Activated CD8-positive, alpha-beta memory T cell treated with anti-CD3 and anti-CD28 coated beads for 48 hours (primary cell): ENCODE measurements around the gene PHKA2.
A peak's percentile ranks its signal among the peaks of the same experiment; 100 is the strongest.
"Not testable (repeated sequence)": the region's sequence is repeated elsewhere in the genome, so short reads cannot be mapped to it uniquely, and the experiment has no call there.

ENCODE experiments used
- DNase-seq, 3 experiments: peaks; one replicate each; pipeline ENCODE4 v3.0.0-alpha.2; 2020; ENCODE audit warnings: low read depth in 2 of 3, low spot score in 2 of 3

PHKA2 gene, protein sequence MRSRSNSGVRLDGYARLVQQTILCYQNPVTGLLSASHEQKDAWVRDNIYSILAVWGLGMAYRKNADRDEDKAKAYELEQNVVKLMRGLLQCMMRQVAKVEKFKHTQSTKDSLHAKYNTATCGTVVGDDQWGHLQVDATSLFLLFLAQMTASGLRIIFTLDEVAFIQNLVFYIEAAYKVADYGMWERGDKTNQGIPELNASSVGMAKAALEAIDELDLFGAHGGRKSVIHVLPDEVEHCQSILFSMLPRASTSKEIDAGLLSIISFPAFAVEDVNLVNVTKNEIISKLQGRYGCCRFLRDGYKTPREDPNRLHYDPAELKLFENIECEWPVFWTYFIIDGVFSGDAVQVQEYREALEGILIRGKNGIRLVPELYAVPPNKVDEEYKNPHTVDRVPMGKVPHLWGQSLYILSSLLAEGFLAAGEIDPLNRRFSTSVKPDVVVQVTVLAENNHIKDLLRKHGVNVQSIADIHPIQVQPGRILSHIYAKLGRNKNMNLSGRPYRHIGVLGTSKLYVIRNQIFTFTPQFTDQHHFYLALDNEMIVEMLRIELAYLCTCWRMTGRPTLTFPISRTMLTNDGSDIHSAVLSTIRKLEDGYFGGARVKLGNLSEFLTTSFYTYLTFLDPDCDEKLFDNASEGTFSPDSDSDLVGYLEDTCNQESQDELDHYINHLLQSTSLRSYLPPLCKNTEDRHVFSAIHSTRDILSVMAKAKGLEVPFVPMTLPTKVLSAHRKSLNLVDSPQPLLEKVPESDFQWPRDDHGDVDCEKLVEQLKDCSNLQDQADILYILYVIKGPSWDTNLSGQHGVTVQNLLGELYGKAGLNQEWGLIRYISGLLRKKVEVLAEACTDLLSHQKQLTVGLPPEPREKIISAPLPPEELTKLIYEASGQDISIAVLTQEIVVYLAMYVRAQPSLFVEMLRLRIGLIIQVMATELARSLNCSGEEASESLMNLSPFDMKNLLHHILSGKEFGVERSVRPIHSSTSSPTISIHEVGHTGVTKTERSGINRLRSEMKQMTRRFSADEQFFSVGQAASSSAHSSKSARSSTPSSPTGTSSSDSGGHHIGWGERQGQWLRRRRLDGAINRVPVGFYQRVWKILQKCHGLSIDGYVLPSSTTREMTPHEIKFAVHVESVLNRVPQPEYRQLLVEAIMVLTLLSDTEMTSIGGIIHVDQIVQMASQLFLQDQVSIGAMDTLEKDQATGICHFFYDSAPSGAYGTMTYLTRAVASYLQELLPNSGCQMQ

DNA sequence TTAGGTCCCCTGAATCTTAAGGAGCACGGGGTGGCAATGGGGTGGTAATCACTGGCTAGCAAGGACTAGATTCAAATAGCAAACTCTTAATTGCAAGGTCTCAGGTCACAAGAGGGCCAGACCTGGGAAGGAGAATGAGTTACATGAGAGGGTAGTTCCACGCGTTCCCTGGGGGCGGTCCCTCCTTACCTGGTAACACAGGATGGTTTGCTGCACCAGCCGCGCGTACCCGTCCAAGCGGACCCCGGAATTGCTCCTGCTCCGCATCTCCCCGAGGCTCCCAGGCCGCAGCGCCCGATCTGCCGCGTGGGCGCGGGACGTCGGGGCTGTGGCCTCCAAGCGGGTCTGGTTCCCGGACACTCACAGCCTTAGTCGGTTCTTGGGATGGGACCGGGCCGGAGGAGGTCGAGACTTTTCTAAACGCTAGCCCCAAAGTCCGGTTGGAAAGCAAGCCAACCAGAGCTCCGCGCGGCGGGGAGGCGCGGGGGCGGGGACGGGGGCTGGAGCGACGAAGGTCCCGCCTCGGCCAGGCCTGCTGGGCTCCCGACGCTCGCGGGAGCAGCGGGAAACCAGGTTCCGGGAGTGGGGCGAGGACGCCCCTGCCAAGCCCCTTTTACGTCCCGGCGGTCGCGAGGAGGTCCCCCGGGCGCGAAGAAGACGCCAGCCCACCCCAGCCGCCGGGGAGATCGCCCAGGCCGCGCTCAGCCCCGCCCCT is at the start of gene PHKA2:
TSS of gene PHKA2 (minus strand) at position 449 of the 715 bp plus-strand sequence. CDS start at position 267, 182 bp downstream.
- peak; percentile 19 to 25 (median 21) for DNase-seq

DNA sequence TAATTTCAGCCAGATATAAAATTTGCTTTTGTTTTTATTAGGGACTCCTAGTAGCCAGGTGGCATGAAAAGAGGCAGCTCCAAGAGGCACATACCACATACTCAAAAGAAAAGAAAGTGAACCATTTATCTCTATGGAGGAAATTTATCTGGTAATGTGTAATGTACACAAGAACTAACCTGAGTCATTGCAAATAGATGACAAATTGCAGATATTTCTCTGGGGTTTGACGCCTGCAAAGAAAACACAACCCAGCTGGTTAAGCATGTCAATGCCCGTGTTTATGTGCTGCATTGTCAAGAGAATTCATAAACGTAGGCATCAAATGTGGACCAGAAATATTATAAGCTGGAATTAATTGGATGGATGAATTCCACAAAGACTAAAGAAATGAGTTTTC is 46.9 kb upstream of the PHKA2 start:
- DNase-seq, result no peak

DNA sequence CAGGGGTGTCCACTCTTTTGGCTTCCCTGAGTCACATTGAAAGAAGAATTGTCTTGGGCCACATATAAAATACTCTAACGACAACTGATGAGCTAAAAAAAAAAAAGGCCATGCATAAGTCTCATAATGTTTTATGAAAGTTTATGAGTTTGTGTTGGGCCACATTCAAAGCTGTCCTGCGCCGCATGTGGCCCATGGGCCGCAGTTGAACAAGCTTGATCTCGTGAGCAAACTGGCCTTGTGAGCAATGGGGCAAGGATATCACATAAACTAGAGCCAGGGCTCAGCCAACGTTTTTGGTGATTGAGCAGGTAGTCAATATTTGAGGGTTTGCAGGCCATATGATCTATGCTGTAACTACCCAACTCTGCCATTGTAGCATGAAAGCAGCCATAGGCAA is 44.6 kb upstream of the PHKA2 start:
- DNase-seq, result no peak

DNA sequence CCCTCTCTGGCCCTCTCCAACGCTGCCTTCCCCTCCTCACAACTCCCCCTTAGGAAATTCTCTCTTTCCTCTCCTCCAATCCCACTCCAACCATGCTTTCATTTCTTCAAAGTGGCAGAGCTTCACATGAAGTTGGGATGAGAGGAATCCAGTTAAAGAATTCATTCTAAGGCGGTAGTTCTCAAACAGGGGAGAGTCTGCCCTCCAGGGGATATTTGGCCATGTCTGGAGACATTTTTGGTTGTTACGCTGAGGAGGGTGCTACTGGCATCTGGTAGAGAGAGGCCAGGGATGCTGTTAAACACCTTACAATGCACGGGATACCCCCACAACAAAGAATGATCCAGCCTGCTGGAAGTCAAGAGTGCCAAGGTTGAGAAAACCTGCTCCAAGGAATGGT is 40.5 kb upstream of the PHKA2 start:
- no peak for DNase-seq

DNA sequence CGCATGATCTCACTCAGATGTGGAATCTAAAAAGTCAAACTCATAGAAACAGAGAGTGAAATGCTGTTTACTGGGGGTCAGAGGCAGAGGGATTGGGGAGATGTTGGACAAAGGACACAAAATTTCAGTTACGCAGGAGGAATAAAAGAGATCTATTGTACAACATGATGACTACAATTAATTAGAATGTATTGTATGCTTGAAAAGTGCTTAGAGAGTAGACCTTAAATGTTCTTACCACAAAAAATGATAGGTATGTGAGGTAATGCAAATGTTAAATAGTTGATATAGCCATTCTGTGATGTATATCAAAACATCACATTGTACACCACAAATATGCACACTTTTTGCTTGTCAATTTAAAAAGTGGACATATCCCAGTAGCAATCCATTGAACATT is 36.1 kb upstream of the PHKA2 start:
- no peak for DNase-seq

DNA sequence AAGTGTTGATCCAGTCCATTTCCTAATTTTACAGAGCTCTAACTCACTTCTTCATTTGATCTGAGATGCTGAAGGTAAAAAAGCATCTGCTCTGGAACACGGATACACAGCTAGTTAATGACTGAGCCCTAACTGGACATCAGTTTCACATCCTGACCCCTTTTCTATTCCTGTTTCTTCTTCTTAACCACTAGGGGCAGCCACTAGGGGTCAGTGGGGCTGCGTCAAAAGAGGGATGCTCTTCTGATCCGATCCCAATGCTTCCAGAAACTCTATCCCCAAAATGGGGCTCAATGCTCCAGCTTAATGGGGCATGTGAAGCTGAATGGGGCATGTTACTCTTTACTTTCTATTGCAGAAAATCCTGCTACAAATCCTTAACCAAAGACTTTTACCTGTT is 33.4 kb upstream of the PHKA2 start:
- DNase-seq, result no peak

DNA sequence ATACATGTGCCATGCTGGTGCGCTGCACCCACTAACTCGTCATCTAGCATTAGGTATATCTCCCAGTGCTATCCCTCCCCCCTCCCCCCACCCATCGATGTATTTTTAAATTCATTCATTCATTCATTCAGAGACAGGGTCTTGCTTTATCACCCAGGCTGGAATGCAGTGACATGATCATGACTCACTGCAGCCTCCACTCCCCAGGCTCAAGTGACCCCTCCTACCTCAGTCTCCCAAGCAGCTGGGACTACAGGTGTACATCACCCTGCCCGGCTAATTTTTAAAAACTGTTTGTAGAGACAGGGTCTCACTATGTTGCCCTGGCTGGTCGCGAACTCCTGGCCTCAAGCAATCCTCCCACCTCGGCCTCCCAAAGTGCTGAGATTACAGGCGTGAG is 32.7 kb upstream of the PHKA2 start:
- not testable (repeated sequence) for DNase-seq

DNA sequence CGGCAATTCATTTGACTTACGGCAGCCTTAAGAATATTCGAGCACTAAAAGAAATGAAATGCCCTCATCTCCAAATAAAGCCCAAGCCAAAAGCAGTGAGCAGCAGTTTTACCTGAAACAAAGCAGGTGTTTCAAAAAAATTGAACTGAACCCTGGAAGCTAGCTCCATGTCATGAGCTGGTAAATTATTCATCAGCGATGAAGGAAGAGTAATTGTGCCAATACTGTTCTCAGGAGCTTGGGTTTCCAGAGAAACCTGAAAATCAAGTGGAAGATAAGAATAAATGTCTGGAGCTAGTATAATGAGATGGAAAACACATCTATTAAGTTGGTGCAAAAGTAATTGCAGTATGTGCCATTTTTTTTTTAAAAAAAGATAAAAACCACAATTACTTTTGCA is 24.0 kb upstream of the PHKA2 start:
- DNase-seq, result no peak

DNA sequence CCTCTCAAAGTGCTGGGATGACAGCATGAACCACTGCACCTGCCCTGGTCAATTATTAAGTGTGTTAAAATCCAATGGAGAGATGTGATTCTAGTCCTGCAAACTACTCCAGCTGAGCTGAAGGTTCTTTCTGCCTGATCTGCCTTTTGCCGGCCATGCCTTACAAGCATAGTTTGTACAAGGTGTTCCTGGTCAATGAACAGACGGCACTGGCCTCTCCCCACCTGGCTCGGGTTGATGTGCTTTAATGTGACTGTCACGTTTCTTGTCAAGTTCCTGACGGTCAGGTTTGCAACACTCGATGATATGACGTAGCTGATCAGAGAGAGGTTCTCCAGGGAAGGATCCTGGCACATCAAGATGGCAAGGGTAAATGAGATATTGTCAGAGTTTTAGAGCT is 23.1 kb upstream of the PHKA2 start:
- DNase-seq, result no peak

DNA sequence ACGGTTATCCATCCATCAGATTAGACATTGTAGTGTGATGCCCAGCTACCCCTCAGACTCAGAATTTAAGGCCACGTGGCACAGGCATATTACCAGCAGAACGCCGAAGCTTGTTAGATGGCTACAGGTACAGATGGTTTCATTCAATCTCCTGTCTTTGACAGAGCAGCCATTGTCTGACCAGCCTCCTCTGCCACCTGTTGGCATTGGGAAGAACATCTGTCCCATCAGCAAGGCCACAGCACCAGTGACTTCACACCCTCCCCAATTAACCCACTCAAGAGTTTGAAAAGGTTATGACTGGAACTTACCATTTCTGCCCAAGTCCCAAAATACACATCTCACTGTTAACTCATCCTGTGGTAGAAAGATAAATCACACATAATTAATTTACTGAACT is 22.0 kb upstream of the PHKA2 start:
- DNase-seq, result no peak

DNA sequence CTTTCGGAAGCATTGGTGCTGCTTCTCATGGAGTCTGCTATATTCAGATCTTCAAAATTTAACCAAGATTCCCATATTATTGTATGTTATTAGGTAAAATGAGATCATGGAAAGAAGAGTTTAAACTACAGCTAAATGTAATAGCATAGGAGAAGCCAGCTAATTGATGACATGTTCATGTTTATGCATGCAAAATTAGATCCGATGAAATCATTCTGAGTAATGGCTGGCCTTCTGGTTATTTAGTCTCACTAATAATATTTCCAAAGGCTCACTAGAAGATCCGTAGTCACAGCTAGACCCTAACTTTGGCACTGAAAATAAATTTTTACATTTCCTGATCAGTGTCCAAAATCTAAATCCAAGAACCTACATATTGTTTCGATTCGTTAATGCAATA is 19.8 kb upstream of the PHKA2 start:
- DNase-seq, result no peak

DNA sequence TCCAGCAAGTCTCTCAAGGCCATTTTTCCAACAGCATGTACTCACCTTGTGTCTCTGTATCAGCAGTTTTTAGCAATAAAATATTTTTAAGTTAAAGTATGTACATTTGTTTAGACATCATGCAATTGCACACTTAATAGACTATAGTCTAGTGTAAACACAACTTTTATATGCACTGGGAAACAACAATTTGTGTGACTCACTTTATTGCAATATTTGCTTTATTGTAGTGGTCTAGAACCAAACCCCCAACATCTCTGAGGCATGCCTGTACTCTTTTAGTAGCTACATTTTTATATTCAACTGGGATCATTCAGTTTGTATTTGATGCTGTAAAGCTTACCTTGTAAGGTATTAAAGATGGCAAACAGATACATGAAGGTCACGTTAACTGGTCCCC is 14.7 kb upstream of the PHKA2 start:
- no peak for DNase-seq

DNA sequence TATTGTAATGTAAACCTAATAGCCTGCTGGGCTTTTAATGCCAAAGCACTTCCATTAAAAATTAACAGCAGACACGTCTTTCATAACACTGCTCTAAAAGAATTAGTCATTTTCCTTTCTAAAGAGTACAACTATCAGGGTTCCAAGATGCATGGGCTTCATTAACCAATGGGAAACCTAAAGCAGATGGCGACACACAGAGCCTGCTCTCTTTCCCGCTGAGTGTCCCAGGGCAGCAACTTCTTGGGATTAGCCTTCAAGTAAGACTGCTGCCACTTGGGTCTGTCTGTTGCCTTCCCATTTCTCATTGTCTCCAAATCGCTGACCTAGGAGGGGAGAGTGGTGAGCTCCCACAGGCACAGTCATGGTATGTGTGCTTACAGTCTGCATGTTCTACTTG is 14.0 kb upstream of the PHKA2 start:
- DNase-seq, result no peak

DNA sequence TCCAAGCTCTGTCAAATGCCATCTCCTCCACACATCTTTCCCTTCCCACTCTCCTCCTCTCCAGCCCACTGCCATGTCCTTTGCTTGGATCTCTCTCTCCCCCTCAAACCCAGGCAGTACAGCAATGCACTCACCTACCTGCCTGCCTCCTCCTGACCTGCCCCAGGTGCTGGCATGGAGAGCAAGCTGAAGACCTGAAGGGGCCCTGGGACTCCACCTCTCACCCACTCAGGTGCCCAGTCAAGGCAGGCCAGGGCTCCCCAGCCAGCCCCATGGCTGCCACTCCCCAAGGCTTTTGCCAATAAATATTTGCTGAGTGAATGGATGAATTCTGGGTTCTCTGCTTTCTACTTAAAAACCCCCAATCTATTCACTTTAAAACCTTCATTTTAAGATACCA is 12.6 kb upstream of the PHKA2 start:
- DNase-seq, result no peak

DNA sequence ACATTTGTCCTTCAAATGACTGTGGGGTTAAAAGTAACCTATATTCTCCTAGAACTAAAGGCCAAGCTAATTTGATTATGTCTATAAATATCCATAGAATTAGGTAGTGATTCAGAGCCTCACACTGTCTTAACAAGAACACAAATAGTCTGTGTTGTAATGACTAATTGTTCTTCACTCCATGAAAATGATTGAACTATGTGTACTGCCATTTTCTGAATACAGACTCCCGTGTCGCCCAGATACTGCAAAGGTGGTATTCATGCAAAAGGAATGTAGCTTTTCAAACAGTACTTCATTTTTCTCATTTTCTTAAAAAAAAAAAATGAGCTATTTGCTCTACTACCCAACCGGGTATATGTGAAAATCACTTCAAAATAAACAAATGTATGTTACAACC is 11.3 kb upstream of the PHKA2 start:
- DNase-seq, result no peak

DNA sequence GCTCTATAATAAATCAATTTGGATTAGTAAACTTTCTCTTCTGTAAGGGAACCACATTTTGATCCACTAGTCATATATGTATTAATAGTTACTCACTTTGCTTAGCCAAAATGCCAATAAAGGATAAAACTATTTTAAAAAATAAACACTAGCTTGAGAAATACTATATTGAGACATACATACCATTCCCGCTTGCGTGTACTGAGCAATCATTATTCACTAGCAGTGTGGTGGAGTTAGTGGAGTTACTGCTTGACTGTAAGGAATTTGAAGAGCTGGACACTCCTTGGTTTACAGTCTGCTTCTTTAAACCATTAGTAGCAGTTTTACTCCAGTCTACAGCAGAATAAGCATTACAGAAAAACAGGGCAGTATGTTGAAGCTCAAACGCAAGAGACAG is 10.8 kb upstream of the PHKA2 start:
- no peak for DNase-seq

DNA sequence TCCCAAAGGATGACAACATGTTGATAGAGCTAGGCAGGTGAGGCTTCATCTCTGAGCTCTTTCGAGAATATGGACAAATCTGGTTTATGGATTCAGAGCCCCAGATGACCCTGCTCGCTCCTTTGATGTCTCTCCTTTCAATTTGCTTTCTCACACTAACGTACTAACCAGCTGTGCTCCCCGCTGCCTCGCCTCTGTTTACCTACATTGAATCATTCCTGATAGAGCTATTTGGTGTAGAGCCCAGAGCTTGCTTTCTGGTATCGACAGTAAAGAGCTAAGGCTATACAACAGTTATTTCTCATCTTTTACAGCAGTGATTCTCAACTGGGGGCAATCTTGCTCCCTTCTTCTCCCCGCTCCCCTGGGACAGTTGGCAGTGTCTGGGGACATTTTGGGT is 8.9 kb upstream of the PHKA2 start:
- no peak for DNase-seq

DNA sequence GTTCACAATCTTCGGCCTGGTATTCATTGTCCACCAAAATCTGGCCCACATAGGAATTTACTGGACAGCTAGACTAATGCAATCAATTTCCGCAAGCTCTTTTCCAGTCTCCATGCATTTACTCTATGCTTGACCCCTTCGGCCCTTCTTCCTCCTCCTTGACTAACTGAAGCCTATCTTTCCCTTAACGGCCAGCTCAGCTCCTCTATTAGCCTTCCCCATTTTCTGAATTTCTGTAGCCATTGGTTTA is 1.2 kb upstream of the PHKA2 start:
- no peak for DNase-seq

DNA sequence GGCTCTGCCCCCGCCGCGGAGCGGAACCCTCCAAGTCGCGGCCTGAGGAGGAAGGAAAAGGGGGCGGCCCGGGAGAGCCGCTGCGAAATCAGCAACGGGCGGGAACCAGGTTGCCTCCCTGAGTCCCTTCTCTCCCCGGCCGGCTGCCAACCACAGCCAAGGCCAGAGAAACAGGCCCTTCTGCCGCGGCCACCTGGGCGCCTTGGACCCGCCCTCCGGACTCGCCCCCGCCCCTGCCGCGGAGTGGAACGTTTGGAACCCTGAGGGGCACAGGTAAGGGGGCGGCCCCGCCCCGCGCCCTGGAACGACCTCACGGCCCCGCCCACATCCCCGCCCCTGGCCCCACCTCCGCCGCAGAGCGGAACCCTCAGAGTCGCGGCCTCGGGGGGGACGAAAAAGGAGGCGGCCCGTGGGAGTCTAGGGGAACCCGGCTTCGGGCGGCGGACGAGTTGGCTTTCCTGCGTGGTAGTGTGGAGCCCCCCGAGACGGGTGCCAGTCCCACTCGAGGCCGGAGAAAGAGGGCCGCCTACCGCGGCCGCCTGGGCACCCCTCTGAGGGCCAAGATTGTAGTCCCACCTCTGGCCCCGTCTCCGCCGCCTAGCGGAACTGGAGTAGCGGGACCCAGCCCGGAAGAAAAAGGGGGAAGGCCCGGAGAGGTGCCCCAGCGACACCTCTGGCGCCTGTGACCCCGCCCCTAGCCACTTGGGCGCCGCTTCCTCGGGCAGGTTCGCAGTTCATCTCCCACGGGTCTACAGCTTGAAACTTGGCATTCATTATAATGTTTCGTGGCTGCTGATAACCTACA is 669 bp upstream of the PHKA2 start:
- peak; percentile 53 to 63 (median 60) for DNase-seq

DNA sequence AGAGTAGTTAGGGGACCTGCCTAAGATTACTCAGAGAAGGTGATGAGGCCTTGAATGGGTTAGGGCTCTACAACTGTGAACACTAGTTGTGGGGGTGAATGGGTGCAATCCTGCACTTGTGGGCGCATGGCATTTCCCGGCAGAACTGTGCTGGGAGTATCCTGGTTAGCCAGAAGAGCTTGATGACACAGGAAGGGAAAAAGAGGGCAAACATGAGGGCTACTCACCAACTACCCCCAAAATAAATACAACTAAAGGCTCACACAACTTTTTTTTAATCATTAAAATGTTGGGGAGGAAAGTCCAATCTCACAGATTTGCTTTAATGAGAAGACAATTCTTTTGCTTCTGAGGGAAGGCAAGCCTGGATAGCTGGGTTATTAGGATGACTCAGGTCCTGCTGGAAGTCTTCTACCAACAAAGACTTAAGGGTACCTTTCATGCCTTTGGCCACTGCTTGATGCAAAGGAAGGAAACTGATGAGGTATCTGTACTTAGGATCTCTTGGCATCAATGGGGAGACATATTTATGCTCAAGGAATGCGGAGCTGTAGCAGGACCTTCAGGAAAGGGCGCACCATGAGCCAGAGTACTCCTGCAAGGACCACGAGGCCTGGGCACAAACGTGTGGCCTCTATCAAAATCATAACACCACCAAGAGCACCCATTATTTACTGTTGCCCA is 2.6 kb downstream of the PHKA2 start:
- no peak for DNase-seq
